Urinary bladder (tissue), 4 donors: ENCODE measurements around the gene FYTTD1. TPM values are rescaled to one million over a fixed set of nuclear protein-coding genes. Genes with fewer than 3 reads are reported as not detected.
"Not testable (repeated sequence)": the region's sequence is repeated elsewhere in the genome, so short reads cannot be mapped to it uniquely, and the experiment has no call there.

ENCODE experiments used
- DNase-seq: peaks from one replicate; pipeline ENCODE4 v3.0.0-alpha.2; 2015; ENCODE audit errors: extremely low spot score
- H3K27ac ChIP-seq: one replicate; pipeline ENCODE4 v1.5.1; 2013; ENCODE audit warnings: low read depth, mild to moderate bottlenecking, moderate library complexity
- H3K36me3 ChIP-seq: one replicate; pipeline ENCODE4 v1.6.1; 2013; ENCODE audit warnings: mild to moderate bottlenecking, moderate library complexity; ENCODE audit not compliant: insufficient read depth
- H3K4me1 ChIP-seq: one replicate; pipeline ENCODE4 v1.6.1; 2013; ENCODE audit warnings: mild to moderate bottlenecking, moderate library complexity; ENCODE audit not compliant: insufficient read depth
- H3K4me3 ChIP-seq: one replicate; pipeline ENCODE4 v1.5.1; 2013; ENCODE audit warnings: low read depth, low read length
- WGBS: extraction: QIAGEN DNeasy Blood & Tissue Kit; methylation state at CpG from one replicate; pipeline ENCODE4 v1.1.7; 2013; 5-methylcytosine and 5-hydroxymethylcytosine counted together
- polyA plus RNA-seq: library from polyadenylated mRNA; stranded (reverse); fragments of 200-250 nt; gene quantifications from one replicate; pipeline ENCODE4 v1.2.3, GENCODE V29; 2013
- total RNA-seq: library from RNA; depleted of rRNA; stranded (reverse); fragments of >200 nt; gene quantifications from one replicate; pipeline ENCODE4 v1.2.3, GENCODE V29; 2014
- donor health status: healthy with polysubstance abuse.
- donor health status: healthy.

The FYTTD1 gene
- total and polyA plus RNA-seq, 2 donors = 36.5 to 56.4 TPM

DNA sequence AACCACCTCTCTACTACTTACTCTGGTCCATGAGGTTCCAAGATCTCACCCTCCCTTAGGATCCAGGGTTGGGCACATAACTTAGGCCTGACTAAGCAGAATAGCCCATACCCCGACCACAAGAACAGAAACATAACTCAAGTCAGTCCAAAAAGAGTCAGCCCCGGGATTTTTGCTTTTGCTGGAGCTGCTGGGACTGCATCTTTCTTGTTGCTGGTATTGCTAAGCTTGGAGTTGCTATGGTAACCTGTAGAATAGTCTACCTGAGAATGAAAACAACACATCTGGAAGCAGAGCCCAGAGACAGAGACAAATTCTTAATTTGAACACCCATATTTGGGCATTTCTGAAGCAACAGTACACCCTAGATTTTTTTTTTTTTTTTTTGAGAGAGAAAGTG lies 19.5 kb upstream of the FYTTD1 start:
- H3K36me3 ChIP-seq = no peaks in the 10 kb centered on the region
- H3K4me3 ChIP-seq = no peak overlapping the region
- no peak for DNase-seq
- 76% methylated on average over 2 of the region's 2 CpGs for WGBS
- no peaks in the 10 kb centered on the region for H3K4me1 ChIP-seq
- H3K27ac ChIP-seq = no peak overlapping the region

DNA sequence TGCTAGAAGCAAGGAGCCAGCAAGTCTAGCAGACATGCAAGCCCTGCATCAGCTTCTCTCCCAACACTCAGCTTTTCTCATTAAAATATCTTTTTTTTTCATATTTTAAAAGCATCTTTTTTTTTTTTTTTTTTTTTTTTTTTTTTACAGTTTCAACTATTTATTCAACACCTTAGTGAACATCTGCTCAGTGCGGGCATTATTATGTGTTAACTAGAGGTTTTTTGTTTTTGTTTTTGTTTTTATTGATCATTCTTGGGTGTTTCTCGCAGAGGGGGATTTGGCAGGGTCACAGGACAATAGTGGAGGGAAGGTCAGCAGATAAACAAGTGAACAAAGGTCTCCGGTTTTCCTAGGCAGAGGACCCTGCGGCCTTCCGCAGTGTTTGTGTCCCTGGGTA lies 18.9 kb upstream of the FYTTD1 start:
- 88% methylated on average over 2 of the region's 5 CpGs for WGBS
- DNase-seq, H3K36me3 ChIP-seq, H3K27ac ChIP-seq, H3K4me1 ChIP-seq, H3K4me3 ChIP-seq: not testable (repeated sequence)

DNA sequence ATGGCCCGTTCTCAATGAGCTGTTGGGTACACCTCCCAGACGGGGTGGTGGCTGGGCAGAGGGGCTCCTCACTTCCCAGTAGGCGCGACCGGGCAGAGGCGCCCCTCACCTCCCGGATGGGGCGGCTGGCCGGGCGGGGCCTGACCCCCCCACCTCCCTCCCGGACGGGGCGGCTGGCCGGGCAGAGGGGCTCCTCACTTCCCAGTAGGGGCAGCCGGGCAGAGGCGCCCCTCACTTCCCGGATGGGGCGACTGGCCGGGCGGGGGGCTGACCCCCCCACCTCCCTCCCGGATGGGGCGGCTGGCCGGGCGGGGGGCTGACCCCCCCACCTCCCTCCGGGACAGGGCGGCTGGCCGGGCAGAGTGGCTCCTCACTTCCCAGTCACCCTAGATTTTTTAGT lies 18.2 kb upstream of the FYTTD1 start:
- 93% methylated on average over 25 of the region's 27 CpGs for WGBS
- DNase-seq, H3K4me1 ChIP-seq, H3K27ac ChIP-seq, H3K36me3 ChIP-seq, H3K4me3 ChIP-seq: not testable (repeated sequence)

DNA sequence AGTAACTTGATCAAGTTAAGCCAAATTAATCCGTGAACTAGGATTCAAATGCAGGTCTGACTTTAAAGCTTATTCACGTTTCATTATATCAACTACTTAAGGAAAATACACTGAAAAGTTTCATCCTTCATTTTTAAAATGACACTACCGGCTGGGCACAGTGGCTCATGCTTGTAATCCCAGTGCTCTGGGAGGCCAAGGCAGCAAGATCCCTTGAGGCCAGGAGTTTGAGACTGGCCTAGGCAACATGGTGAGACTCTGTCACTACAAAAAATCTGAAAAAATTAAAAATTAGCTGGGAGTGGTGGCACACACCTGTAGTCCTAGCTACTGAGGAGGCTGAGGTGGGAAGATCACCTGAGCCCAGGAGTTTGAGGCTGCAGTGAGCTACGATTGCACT lies 16.6 kb upstream of the FYTTD1 start:
- DNase-seq = no peak
- H3K36me3 ChIP-seq = no peaks in the 10 kb centered on the region
- no peak overlapping the region for H3K27ac ChIP-seq
- WGBS = 96% methylated on average over 4 of the region's 4 CpGs
- no peaks in the 10 kb centered on the region for H3K4me1 ChIP-seq
- H3K4me3 ChIP-seq = no peak overlapping the region

DNA sequence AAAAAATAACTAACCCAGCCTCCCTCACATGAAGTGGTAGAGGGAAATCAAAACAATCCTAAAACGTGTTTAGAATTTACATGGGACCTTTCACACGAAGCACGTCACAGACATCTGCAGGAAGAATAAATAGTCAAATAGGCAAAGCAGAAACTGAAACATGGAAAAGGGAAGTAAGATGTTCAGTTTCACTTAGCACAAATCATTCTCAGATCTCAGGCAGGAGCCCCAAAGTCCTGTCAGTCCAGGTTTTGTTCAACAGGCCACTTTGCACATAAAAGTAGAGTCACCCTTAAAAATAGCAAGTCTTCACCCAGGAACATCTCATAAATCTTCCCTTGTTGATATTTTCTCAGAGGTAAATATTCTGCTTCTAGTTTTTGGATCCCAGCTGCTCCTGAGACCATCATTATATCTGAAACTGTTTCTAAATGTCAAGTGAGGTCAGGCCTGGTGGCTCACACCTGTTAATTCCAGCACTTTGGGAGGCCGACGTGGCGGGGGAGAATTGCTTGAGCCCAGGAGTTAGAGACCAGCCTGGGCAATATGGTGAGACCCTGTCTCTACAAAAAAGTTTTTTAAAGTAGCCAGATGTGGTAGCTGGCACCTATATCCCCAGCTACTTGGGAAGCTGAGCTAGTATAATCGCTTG lies 14.9 kb upstream of the FYTTD1 start:
- WGBS = 87% methylated on average over 7 of the region's 7 CpGs
- Histone ChIP-seq H3K4me1 (no peaks in the 10 kb centered on the region), H3K27ac (no peak overlapping the region), H3K36me3 (no peaks in the 10 kb centered on the region), H3K4me3 (no peak overlapping the region)
- no peak for DNase-seq

DNA sequence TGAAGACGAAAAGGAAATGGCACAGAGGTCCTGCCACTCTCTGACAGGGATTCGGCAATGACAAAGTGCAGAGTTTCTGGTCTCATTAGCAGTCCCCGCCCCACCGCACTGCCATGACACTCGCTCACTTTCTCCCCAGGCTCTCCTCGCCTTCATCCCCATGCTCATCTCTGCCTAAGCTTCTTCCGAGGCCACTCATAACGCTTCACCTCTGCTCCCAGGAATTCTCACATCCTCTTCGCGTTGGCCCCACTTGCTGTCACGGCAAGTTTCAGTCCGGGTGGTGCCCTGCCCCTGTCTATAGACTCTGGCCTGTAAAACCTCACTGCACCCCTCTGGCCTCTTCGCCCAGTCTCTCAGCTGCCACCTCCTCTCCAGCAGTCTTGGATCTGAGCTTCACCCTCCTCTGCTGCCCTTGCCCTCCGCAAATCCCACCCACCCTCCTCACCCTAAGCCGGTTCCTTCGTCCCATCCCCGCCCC lies 13.6 kb upstream of the FYTTD1 start:
- H3K27ac ChIP-seq = peak overlapping the region; percentile 64
- 1% methylated on average over 17 of the region's 17 CpGs for WGBS
- no peaks in the 10 kb centered on the region for H3K4me1 ChIP-seq
- no peak for DNase-seq
- peak overlapping the region; percentile 88 for H3K4me3 ChIP-seq
- H3K36me3 ChIP-seq = no peaks in the 10 kb centered on the region

DNA sequence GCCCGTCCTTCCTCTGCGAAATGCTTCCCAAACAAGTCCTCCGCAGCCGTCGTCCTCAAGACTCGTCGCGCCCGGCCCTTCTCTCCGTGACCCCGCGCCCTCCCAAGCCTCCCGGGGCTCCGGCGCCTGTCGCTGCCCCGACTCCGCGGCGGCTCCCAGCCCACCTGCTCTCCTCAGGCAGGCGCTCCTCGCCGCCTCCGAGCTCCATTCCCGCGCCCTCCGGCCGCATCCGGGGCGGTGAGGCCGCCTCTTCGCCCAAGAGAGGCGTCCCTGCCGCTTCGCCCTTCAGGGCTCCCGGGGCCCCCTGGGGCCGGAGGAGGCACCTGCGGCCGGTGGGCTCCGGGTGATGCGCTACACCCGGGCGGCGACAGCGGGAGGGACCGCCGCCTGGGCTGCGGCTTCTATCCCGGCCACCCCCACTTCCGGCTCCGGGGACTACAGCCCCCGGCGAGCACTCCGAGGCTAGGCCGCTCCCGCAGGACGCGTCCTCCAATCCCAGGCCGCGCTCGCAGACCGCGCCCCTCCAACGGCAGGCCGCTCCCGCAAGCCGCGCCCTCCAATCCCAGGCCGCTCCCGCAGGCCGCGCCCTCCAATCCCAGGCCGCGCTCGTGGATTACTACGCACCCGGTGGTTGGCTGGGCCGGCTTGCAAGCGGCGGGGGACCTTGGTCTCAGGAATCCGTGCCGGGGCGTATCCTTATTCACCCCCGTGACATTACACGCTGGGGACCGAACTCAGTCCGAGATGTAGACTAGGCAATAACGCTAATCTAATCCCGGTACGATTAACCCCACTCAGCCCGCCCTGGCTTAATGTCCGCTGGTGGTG lies 13.0 kb upstream of the FYTTD1 start, which contains the start of gene RUBCN:
RUBCN (minus strand) TSS at position 414 of the 828 bp plus-strand sequence; CDS start at position 229, 185 bp downstream.
- under 1% methylated on average over 92 of the region's 92 CpGs for WGBS
- H3K27ac ChIP-seq = peak within 1 kb of the TSS; percentile 64
- no peaks in the 10 kb centered on the region for H3K36me3 ChIP-seq
- no peaks in the 10 kb centered on the region for H3K4me1 ChIP-seq
- H3K4me3 ChIP-seq = peak within 1 kb of the TSS; percentile 88
- DNase-seq = peak; percentile 81

DNA sequence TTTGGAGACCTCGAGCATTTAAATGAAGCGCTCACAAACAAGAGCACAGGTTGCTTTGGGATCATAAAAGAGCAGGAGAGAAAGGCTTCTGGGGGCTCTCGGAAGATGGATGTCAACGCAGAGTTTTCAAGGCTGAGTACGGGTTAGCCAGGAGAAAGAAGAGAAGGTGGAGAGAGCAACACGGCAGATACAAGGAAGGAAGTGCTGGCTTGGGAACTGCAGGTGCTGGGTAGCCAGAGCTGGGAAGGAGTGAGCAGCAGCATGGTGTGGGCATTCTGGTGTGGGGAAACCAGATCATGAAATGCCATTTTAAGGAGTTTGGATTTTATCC lies 12.4 kb upstream of the FYTTD1 start:
- H3K36me3 ChIP-seq = no peaks in the 10 kb centered on the region
- no peaks in the 10 kb centered on the region for H3K4me1 ChIP-seq
- H3K4me3 ChIP-seq = peak overlapping the region; percentile 88
- peak overlapping the region; percentile 44 for H3K27ac ChIP-seq
- DNase-seq = no peak
- 0% methylated on average over 6 of the region's 6 CpGs for WGBS

DNA sequence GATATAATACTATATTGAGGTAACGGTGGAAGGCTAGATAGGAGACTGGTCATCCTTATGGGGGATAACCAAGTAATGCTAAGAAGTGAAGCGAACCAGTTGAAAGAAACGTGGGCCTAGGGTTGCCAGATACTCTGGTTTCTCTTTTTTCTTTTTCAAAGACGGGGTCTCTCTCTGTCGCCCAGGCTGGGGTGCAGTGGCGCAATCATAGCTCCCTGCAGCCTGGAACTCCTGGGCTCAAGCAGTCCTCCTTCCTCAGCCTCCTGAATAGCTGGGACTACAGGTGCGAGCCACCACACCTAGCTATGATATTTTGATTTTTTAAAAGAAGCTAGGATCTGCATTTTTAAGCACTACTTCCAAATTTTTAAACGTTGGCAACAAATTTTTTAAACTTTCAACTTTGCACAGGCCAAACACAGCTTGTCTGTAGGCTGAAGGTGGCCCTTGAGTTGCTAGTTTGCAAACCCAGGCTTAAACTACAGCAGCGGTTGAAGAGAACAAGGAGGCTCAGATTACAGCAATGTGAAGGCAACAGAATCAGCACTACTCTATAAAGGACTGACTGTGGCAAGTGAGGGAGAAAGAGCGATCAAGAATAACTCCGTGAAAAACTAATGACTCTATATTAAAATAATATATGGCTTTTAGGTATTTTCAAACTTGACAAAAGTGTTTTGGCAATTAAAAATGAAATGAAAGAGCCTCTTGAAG lies 11.8 kb upstream of the FYTTD1 start:
- Histone ChIP-seq H3K27ac (no peak overlapping the region), H3K4me1 (no peaks in the 10 kb centered on the region), H3K4me3 (no peak overlapping the region), H3K36me3 (no peaks in the 10 kb centered on the region)
- DNase-seq = no peak
- 61% methylated on average over 11 of the region's 11 CpGs for WGBS

DNA sequence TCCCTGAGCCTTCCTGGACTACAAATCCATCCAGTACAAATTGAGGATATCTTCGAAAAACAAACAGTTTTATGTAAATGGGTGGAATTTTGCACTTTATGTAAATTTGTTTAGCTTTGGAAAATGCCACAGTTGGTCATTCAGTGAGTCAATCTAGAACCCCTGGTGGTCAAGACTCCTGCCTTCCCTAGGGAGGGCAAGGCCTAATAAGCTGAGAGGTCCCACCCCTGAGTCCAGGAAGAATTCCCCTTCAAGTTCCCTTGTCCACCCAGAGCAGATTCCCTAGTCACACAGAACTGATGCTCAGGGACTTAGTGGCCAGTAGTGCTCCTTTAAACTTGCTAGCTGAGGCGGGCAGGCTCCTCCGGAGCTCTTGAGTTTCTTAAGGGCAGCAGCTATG lies 6.9 kb upstream of the FYTTD1 start:
- WGBS = 92% methylated on average over 3 of the region's 3 CpGs
- H3K27ac ChIP-seq = no peak overlapping the region
- DNase-seq = no peak
- H3K36me3 ChIP-seq = no peaks in the 10 kb centered on the region
- H3K4me1 ChIP-seq = no peaks in the 10 kb centered on the region
- no peak overlapping the region for H3K4me3 ChIP-seq

DNA sequence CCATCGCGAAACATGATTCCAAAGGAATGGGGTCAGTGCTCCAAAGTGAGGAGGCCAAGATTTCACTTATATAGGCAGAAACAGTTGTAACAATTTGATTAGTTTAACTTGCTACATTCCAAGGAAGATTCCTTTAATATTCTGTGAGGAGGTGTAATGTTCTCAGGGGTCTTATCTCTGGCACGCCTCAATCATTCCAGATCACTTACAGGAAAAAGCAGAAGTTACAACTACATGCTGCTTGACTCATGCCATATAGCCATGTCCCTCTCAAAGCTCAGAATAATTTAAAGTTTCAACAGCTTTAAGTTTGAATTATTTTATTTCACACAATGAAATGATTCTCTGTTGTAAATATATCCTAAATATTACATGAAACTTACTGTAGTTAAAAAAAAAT lies 3.5 kb upstream of the FYTTD1 start:
- WGBS = 84% methylated on average over 3 of the region's 3 CpGs
- Histone ChIP-seq H3K36me3 (no peaks in the 10 kb centered on the region), H3K27ac (no peak overlapping the region), H3K4me3 (no peak overlapping the region), H3K4me1 (no peaks in the 10 kb centered on the region)
- DNase-seq = no peak

DNA sequence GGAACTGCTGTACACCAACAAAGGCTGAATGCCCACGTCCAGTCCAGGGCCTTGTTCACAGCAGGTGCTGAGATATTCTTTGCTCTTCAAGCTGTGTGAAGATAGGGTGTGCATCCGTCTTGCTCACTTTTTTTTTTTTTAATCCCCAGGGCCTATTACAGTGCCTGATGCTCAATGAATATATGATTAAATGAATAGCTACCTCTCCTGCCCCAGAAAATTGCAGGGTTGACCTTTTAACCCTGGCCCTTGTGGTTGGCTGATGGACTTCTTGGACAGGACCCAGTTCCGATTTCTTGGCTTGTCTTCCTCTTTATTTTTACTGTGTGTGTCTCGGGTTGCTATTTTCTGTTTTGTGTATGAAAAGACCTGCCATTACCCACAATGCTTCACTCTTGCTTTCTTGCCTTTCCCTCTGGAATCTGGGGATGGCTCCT lies 2.9 kb upstream of the FYTTD1 start:
- Histone ChIP-seq H3K27ac (no peak overlapping the region), H3K4me1 (no peaks in the 10 kb centered on the region), H3K36me3 (no peaks in the 10 kb centered on the region), H3K4me3 (no peak overlapping the region)
- no peak for DNase-seq
- 63% methylated on average over 4 of the region's 4 CpGs for WGBS

DNA sequence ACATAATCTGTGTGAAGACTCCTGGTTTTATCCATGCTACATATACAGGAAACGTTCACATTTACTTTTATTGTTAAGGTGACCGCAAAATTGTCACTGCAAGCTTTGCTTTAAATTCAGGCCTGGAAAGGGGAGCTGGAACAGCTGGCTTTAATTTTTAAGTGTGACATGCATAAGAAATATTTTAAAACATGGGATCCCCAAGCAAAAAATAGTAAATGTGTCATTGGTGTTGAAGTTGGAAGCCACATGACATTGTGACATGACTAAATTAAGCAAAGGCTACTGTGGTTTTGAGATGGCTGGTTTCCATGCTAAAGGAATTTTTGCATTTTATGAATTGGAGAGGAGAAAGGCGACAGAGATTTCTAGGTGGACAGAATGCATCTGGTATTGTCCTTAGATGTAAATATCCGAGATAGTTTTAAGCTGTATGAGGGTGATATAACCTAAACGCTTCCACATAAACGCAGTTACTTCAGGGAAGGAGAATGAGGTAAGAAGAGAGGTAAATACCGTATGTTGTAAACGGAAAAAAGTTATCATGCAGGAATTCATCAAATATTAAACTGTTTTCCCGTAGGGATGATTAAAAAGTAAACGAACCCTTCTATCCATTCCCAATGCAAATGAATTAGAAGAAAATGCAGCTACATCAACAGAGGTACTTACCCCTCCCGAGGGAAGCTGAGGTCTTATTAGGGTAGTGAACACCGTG lies 927 bp upstream of the FYTTD1 start:
- WGBS = 24% methylated on average over 12 of the region's 12 CpGs
- Histone ChIP-seq H3K4me1 (no peaks in the 10 kb centered on the region), H3K36me3 (no peaks in the 10 kb centered on the region), H3K4me3 (peak overlapping the region; percentile 87), H3K27ac (no peak overlapping the region)
- DNase-seq = no peak
